K562 (cell line): Measurements from ENCODE around the gene VPS45. TPM values are rescaled to one million over a fixed set of nuclear protein-coding genes. Genes with fewer than 3 reads are reported as not detected.

Experiments used
- NCOA2 ChIP-seq, 2 experiments: fragments of 450-650 bp; IDR thresholded peaks; 2 replicates each; pipeline ENCODE4 v1.6.1; 2018; ENCODE audit warnings: mild to moderate bottlenecking in 2 of 2, moderate library complexity in 1 of 2; ENCODE audit not compliant: partially characterized antibody in 2 of 2
- REST ChIP-seq, 2 experiments: fragments of 450-650 bp; formaldehyde crosslinking in 1 of 2; IDR thresholded peaks; 2 replicates each; pipeline versions ENCODE4 v1.4.0 to v1.6.1; 2014 to 2020; ENCODE audit warnings: mild to moderate bottlenecking in 2 of 2, borderline replicate concordance in 1 of 2, low read depth in 1 of 2
- SP1 ChIP-seq: sonication (generic); formaldehyde crosslinking; IDR thresholded peaks from 2 replicates; pipeline ENCODE4 v1.8.1; 2022; ENCODE audit warnings: mild to moderate bottlenecking, missing genetic modification reagents
- ZHX1 ChIP-seq: fragments of 150-350 bp; conservative IDR thresholded peaks from 2 replicates; pipeline ENCODE4 v1.6.1; 2014; ENCODE audit warnings: low read length
- ZNF398 ChIP-seq: fragments of 250-450 bp; sonication (Bioruptor Pico); IDR thresholded peaks from 2 replicates; pipeline ENCODE4 v1.8.0; 2021; ENCODE audit warnings: moderate library complexity, mild to moderate bottlenecking, inconsistent platforms
- polyA plus RNA-seq, 8 experiments: library from polyadenylated mRNA; depleted of rRNA in 4 of 8; stranded (reverse) in 5 of 8; unstranded in 3 of 8; fragments of >200 nt; fragmentation: Nextera tagmentation in 2 of 8; fragmentation: Illumina TruSeq in 1 of 8; extraction: Ambion mirVana in 2 of 8; extraction: Trizol in 1 of 8; gene quantifications; 2 replicates each; pipeline versions ENCODE4 v1.2.1 to v1.2.3, GENCODE V29; 2011 to 2014; ENCODE audit warnings: inconsistent platforms in 1 of 8, missing spikeins in 1 of 8
- total RNA-seq, 7 experiments: library from RNA; depleted of rRNA in 6 of 7; stranded (reverse); fragments of >200 nt in 6 of 7; fragmentation: Illumina TruSeq in 2 of 7; extraction: Trizol in 2 of 7; gene quantifications; 2 replicates each; pipeline versions ENCODE4 v1.2.1 to v1.2.3, GENCODE V29; 2011 to 2021; ENCODE audit warnings: low replicate concordance in 1 of 7

The VPS45 gene
- total and polyA plus RNA-seq, 9 of the 15 experiments (the other 6 are each of a cell fraction or from before 2014, with no cell fraction given) = 17.9 to 48.2 (median 34.4) TPM

- TF ChIP-seq REST (IDR thresholded peaks at IDR 0.05; ENCODE audit: borderline replicate concordance) (0 out of 2 replicates have a peak, but pooled peaks have one; percentile 0), REST (CRISPR knock-in tag; IDR thresholded peaks at IDR 0.05; ENCODE audit: low read depth) (no peak), ZHX1 (no peak), SP1 (CRISPR knock-in tag) (peak; percentile 0; the same call in 1 of the 2 replicates), ZNF398 (CRISPR knock-in tag) (no peak), NCOA2 (IDR thresholded peaks at IDR 0.05; ENCODE audit: partially characterized antibody in 2 of 2) (no peak)
Observed at GRCh38 chr1:150187560-150187931, 120.0 kb downstream of the VPS45 start (continued).
